ENCODE data around the gene CACYBP. TPM values are rescaled to one million over a fixed set of nuclear protein-coding genes. Genes with fewer than 3 reads are reported as not detected.

CACYBP gene
- polyA plus RNA-seq, 5 donors = 122 to 149 (median 128) TPM

Other genes starting within 250 kb of the CACYBP start
- gene MRPS14, start 23.5 kb downstream of the CACYBP start, polyA plus RNA-seq (ENCODE audit: insufficient read depth in 1 of 5, insufficient read length in 5 of 5, low replicate concordance in 1 of 5) = 10 to 100 TPM; 40.7 to 55.2 (median 46.3) TPM
- gene TNN, start 67.9 kb downstream of the CACYBP start, polyA plus RNA-seq (ENCODE audit: insufficient read depth in 1 of 5, insufficient read length in 5 of 5, low replicate concordance in 1 of 5) = 1 to 10 TPM; 1.4 to 2.9 (median 2.3) TPM
- gene KIAA0040, start 192.8 kb downstream of the CACYBP start, polyA plus RNA-seq (ENCODE audit: insufficient read depth in 1 of 5, insufficient read length in 5 of 5, low replicate concordance in 1 of 5) = 10 to 100 TPM; 17.9 to 22.8 (median 21.0) TPM